GM12875 (cell line): ENCODE results near the gene ZNF232.
"Not testable (repeated sequence)": the region's sequence is repeated elsewhere in the genome, so short reads cannot be mapped to it uniquely, and the experiment has no call there.

Source experiments
- H3K4me3 ChIP-seq: one replicate; pipeline ENCODE4 v1.5.1; 2011; ENCODE audit warnings: low read depth, low read length, control low read depth
- CTCF ChIP-seq: IDR thresholded peaks from 2 replicates; pipeline ENCODE4 v1.5.1; 2011; ENCODE audit warnings: low read depth, mild to moderate bottlenecking, control low read depth, inconsistent platforms, low read length, moderate library complexity, borderline replicate concordance; ENCODE audit not compliant: insufficient read depth

ZNF232 gene

GRCh38 chr17:5121186-5121841, 9.6 kb upstream of the ZNF232 start:
- no peak for TF ChIP-seq CTCF
- H3K4me3 ChIP-seq = no peak overlapping the region

- not testable (repeated sequence) for H3K4me3 ChIP-seq
These were observed 8.9 kb upstream of the ZNF232 start for GRCh38 chr17:5120436-5121185.

- H3K4me3 ChIP-seq = no peak overlapping the region
- no peak for TF ChIP-seq CTCF
These were observed 8.4 kb upstream of the ZNF232 start for GRCh38 chr17:5120036-5120435.

- TF ChIP-seq CTCF = no peak
- no peak overlapping the region for H3K4me3 ChIP-seq
These were observed 6.5 kb upstream of the ZNF232 start for GRCh38 chr17:5118219-5118618.

- no peak within 1 kb of the TSS for H3K4me3 ChIP-seq
These were observed 4.3 kb upstream of the ZNF232 start, which contains the start of gene USP6 for GRCh38 chr17:5115673-5116651. Gene USP6, plus strand, starts transcription at chr17:5116032. Its CDS starts 14,336 bp downstream, at chr17:5130368.

GRCh38 chr17:5110816-5111215, 862 bp downstream of the ZNF232 start:
- no peak for TF ChIP-seq CTCF
- peak overlapping the region; percentile 71 for H3K4me3 ChIP-seq

More at GRCh38 chr17:5115673-5116651, 4.3 kb upstream of the ZNF232 start, which contains the start of gene USP6:
- no peak for TF ChIP-seq CTCF

GRCh38 chr17:5100832-5101231, 10.8 kb downstream of the ZNF232 start:
- no peak overlapping the region for H3K4me3 ChIP-seq
- no peak for TF ChIP-seq CTCF
